ENCODE measurements around the gene AGK.

DNA sequence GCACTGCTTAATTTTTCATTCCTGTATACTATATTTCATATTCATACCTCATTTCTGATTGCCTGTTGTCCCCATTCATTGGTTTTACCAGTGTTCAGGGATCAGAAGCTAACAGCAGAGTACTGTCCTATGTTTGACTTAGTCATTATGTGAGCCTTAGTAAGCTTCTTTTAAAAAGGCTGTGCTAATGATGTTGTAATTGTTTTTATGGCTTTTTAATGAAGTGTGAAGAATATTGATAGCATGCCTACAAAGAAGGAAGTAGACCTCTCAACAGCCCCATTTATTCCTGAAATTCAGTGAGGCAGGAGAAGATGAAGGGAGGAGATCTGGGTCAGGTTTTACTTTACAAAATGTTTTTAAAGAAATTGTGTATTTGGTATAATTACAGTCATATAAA lies 61.7 kb downstream of the AGK start:
- TF ChIP-seq, protein P1, sequence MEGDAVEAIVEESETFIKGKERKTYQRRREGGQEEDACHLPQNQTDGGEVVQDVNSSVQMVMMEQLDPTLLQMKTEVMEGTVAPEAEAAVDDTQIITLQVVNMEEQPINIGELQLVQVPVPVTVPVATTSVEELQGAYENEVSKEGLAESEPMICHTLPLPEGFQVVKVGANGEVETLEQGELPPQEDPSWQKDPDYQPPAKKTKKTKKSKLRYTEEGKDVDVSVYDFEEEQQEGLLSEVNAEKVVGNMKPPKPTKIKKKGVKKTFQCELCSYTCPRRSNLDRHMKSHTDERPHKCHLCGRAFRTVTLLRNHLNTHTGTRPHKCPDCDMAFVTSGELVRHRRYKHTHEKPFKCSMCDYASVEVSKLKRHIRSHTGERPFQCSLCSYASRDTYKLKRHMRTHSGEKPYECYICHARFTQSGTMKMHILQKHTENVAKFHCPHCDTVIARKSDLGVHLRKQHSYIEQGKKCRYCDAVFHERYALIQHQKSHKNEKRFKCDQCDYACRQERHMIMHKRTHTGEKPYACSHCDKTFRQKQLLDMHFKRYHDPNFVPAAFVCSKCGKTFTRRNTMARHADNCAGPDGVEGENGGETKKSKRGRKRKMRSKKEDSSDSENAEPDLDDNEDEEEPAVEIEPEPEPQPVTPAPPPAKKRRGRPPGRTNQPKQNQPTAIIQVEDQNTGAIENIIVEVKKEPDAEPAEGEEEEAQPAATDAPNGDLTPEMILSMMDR (conservative IDR thresholded peaks at IDR 0.05; ENCODE audit: low read depth, low read length), result no peak
- TF ChIP-seq EZH2 (IDR thresholded peaks at IDR 0.05; ENCODE audit: low read length, unreplicated experiment) (no peak), EZH2phosphoT487 (IDR thresholded peaks at IDR 0.05; ENCODE audit: borderline replicate concordance, low read length) (no peak)
